Posterior vena cava (tissue), 2 donors: ENCODE data around the gene AGBL4. TPM values are rescaled to one million over a fixed set of nuclear protein-coding genes. Genes with fewer than 3 reads are reported as not detected.

ENCODE experiments used
- DNase-seq: peaks from one replicate; pipeline ENCODE4 v3.0.0-alpha.2; 2020; ENCODE audit warnings: low spot score
- intact Hi-C, 2 donors: fragments of 100-400 bp; cut with DNase I; formaldehyde crosslinking; loops; one replicate each; pipeline versions ENCODE4 v1.14.1 to v1.14.2; 2022 to 2023
- total RNA-seq, 2 donors: library from RNA; stranded (reverse); fragmentation: NEBNext Ultra II Directional; extraction: Animal tissue kit (Norgen Biotek cat#: 25700); gene quantifications; one replicate each; pipeline ENCODE4 v1.2.1, GENCODE V29; 2021
- donor health status: DM: yes; HTN: yes; CAD: no.
- donor health status: DM: yes; HTN: yes; CAD: no.

AGBL4 gene
- total RNA-seq, 2 donors from 2014 or later = not detected

- intact Hi-C loops = no loop called here
- DNase-seq = no peak
Measured at GRCh38 chr1:48693180-48693579, 1330.6 kb downstream of the AGBL4 start.

- intact Hi-C loops = no loop called here
- no peak for DNase-seq
Measured at GRCh38 chr1:48692235-48692634, 1331.5 kb downstream of the AGBL4 start.

- intact Hi-C loops = no loop called here
Measured at GRCh38 chr1:48691429-48692001, 1332.2 kb downstream of the AGBL4 start.

GRCh38 chr1:48688102-48688760 lies 1335.5 kb downstream of the AGBL4 start:
- intact Hi-C loops = loop anchor here in 1 of 2 donors (10.0 kb wide), 1 partner anchor 117 kb away; no protein-coding TSS in a partner anchor
- no peak for DNase-seq

More at GRCh38 chr1:48691429-48692001, 1332.2 kb downstream of the AGBL4 start:
- DNase-seq = no peak

DNA sequence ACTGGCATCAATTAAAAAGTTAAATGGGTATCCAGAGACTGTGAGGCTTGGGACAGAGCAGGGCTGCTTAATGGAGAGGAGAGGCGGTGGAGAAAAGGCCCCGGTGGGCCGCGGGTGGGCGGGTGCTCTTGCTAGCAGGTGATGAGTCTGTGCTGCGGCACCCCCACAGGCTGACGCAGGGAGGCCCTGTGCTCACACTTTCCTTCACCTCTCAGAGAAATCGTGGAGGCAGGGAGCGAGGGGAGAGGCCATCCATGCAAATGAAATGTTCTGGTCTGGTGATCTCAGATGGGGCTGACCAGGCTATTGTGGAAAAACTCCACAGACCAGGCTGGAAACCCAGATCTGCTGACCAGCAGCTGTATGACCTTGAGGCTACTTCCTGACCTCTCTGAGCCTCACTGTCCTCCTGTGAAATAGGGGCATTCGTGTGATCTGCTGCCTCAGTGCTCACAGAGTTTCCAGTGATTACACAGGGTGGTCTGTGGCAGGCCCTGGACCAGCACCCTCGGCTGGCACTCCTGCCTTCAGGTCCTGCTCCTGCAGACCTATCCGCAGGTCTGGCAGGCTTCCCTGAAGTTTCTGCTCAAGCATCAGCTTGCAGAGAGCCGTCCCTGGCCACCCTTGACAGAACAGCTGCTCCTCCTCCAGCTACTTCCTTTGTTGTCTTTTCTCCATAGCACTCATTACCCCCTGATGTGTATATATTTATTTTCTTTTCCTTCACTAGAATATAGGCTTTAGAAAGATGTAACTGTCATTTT lies 1336.3 kb downstream of the AGBL4 start:
- intact Hi-C loops = loop anchor here in 1 of 2 donors (10.0 kb wide), 1 partner anchor 117 kb away; no protein-coding TSS in a partner anchor
- DNase-seq = no peak

GRCh38 chr1:48686159-48686558 lies 1337.6 kb downstream of the AGBL4 start:
- DNase-seq = no peak
- intact Hi-C loops = loop anchor here in 1 of 2 donors (10.0 kb wide), 1 partner anchor 119 kb away; no protein-coding TSS in a partner anchor

- intact Hi-C loops = loop anchor here (5.0 to 10.0 kb wide), 2 partner anchors 102 to 120 kb away; no protein-coding TSS in a partner anchor
- DNase-seq = no peak
Measured at GRCh38 chr1:48684381-48684780, 1339.4 kb downstream of the AGBL4 start.

DNA sequence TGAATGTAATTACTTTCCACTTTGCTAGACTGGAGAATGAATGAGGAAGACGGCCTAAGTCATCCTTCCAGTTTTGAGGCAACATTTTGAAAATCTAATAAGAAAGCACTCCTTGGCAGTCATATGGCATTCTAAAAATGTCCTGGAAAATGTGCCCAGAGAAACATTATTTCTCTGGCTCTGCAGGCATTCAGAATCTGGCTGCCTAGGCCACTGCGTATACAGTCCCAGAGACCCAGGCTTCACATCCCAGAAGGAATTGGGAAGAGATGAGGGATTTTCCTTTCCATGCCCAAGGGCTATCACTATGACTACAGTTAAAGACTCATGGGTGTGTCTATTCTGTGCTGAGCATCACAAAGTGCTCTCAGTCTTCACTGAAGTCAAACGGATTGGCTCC lies 1339.9 kb downstream of the AGBL4 start:
- DNase-seq = no peak
- intact Hi-C loops = loop anchor here (5.0 to 10.0 kb wide), 2 partner anchors 102 to 121 kb away; no protein-coding TSS in a partner anchor

DNA sequence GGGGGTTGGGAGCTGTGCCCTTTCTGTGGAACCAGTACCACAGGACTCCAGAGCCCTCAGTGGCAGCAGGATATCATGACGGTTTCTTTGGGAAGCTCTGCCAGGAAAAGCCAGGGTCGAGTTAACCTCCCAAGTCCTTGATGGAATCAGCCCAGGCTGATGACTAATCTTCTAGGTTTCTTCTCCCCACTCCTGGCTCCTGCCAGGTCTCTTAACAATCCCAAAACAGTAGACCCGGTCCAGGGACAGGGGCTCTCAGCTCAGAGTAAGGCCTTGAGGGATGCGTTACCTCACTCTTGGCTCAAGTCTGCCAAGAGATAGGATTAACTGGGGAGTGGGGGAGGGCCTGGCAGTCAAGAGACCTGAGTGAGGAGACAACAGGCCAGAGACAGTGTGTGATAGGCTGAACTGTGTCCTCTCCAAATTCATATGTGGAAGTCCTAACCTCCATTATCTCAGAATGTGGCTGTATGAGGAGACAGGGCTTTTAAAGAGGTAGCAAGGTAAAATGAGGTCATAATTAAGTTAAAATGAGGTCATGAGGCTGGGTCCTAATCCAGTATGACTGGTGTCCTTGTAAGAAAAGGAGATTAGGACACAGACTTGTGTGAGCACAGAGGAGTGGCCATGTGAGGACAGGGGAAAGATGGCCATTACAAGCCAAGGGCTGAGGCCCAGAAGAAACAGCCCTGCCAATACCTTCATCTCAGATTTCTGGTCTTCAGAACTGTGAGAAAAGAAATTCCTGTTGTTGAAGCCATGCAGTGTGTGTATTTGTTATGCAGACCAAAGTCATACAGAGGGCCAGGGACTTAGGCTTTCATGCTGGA lies 1342.1 kb downstream of the AGBL4 start:
- DNase-seq = no peak
- intact Hi-C loops = loop anchor here (5.0 to 10.0 kb wide), 2 partner anchors 99 to 123 kb away; no protein-coding TSS in a partner anchor

DNA sequence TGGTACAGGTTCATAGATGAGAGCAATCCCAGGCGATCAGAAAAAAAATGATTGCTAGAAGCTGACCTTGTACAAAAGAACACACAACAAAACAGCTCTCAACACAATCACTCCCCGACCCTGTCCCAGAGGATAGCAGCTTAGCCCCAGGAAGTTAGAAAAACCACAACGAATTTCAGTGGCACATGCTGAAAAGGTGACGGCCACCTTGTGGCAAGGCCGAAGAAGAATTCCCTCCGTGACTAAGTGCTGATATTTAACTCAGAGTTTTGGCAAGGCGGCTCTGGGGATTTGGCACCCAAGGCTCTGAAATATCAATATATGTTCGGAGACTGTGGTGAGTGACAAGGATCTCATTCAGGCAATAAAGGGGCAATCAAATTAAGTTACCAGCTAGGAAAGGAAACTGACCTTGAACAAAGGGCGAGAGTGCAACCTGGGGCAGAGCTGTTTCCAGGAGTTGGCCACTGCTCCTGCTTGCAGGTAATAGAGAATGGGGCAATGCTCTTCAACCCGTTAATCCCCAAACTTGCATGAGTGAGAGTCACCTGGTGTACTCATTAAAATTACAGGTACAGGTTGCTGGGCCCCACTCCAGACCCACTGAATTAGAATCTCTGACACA lies 1343.2 kb downstream of the AGBL4 start:
- intact Hi-C loops = loop anchor here (5.0 to 10.0 kb wide), 2 partner anchors 98 to 124 kb away; no protein-coding TSS in a partner anchor
- no peak for DNase-seq

- DNase-seq = no peak
- intact Hi-C loops = loop anchor here (5.0 to 10.0 kb wide), 2 partner anchors 98 to 125 kb away; no protein-coding TSS in a partner anchor
Measured at GRCh38 chr1:48679859-48680258, 1343.9 kb downstream of the AGBL4 start.

DNA sequence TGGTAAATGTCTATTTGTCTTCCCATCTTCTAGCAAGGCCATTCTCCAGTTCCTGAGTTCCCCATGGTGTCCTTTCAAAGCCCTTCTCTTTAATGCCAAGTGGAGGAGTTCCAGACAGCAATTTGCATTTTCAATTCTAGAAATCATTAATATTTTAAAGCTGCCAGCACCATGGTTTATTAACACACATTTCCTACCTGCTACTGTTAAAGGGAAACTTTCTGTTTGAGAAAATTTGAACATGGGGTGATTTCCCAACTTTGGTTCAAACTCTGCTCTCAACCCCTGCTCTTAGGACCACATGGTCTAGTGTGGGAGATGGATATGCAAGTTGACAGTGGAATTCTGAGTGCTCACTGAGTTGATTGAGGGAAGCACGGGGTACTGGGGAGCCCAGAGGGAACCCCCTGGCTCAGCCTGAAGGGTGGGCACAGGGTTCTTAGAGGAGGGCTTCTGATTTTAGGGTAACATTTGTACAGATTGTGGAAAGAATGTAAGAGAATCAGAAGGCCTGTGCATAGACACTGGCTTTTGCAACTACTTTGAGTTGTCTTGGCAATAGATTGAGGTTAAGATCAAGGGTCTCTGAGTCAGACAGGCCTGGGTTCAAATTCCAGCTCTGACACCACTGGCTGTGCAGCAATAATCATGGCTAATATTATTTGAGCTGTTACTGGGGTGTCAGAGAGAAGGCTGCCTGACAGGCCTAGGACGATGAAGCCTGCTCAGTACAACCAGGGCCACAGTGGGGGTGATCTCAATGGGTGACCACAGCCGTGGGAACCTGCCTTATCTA lies 1344.8 kb downstream of the AGBL4 start:
- intact Hi-C loops = no loop called here
- no peak for DNase-seq

- intact Hi-C loops = no loop called here
Measured at GRCh38 chr1:48677306-48678287, 1346.2 kb downstream of the AGBL4 start.

DNA sequence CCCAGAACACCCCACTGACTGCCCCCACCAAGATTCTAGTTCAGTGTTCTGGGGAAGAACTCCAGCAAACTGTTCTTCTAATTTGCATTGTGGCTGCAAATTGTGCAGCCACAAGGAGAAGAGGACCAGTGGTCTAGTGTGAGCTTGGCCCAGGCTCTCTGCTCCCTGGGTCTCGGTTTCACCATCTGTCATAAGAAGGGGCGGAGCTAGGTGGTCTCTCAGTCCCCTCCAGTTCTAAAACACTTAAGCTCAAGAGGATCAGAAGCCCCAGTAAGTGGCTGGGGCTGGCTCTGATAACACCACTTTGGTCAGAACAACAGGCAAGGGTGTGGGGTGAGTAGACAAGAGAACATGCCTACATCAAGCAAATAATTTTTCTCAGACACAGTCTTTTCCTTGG lies 1346.9 kb downstream of the AGBL4 start:
- intact Hi-C loops = no loop called here
- DNase-seq = no peak

More at GRCh38 chr1:48677306-48678287, 1346.2 kb downstream of the AGBL4 start:
- DNase-seq = no peak

- no peak for DNase-seq
- intact Hi-C loops = no loop called here
Measured at GRCh38 chr1:48676376-48676775, 1347.4 kb downstream of the AGBL4 start.

DNA sequence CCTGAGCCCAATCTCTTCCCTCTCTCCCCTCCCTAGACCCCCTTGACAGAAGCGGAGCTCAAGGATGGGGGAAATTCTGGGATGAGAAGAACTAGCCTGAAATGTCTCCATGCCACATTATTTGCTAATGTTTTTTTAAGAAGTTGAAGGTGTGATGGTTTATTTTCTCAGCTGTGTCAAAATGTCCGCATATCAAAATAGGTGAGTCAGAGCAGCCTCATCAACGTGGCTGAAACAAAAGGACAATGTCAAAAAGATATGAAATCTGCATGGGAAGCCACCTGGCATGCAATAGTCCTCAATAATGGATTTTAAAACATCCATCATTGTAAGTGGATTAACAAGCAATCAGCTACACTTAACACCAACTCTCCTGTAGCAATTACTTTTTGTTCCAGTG lies 1348.5 kb downstream of the AGBL4 start:
- no peak for DNase-seq
- intact Hi-C loops = no loop called here

DNA sequence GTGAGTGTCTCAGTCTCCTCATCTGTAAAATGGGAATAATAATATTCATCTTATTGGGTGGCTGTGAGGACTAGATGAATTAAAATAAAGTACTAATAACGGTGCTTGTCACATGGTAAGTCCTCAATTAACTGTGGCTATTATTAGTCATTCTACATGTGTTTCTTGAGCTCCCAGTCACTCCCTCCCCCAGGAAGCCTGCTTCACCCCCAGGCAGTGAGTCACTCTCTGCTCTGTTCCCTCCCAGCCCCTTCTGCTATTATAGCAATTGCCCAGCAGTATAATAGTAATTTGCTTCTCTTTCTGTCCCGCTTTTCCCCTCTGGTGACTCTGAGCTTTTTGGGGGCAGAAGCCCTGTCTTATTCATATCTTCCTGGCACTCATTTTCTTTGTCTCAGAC lies 1349.1 kb downstream of the AGBL4 start:
- no peak for DNase-seq
- intact Hi-C loops = no loop called here
